HCT116 (cell line): ENCODE measurements around the gene SBK2. TPM values are rescaled to one million over a fixed set of nuclear protein-coding genes. Genes with fewer than 3 reads are reported as not detected.

Experiments used
- ATAC-seq: fragments of 200-7000 bp; cut with Tn5 transposase; 2 replicates; pipeline ENCODE4 v1.9.1; 2020; ENCODE audit warnings: mild to moderate bottlenecking, moderate library complexity
- BruUV-seq: library from RNA; stranded (reverse); fragments of 400-500 nt; replicated peaks from 2 replicates; lab custom pipeline; 2021; lab: Mats Ljungman, UMichigan
- CTCF ChIA-PET: fragments of 300-600 bp; sonication (Branson Sonifier 250); formaldehyde crosslinking; loops from one replicate; lab custom pipeline; 2021; ENCODE audit warnings: antibody characterized with exemption; lab: Charles Lee
- POLR2A ChIA-PET: fragments of 300-600, 350-600 bp; sonication (Branson Sonifier 250); formaldehyde crosslinking; loops from one replicate; lab custom pipeline; 2021; ENCODE audit warnings: antibody characterized with exemption; lab: Charles Lee
- RAD21 ChIA-PET, 2 experiments: fragments of 300-600 bp; sonication (Branson Sonifier 250); formaldehyde crosslinking; loops; one replicate each; lab custom pipeline; 2023; ENCODE audit warnings: low total read pairs in 2 of 2; ENCODE audit not compliant: uncharacterized antibody in 2 of 2, unreplicated experiment in 2 of 2, low non-redundant PET in 1 of 2; lab: Charles Lee
- DNase-seq: peaks from one replicate; pipeline ENCODE4 v3.0.0-alpha.2; 2010; ENCODE audit warnings: low read depth, low spot score
- H2AFZ ChIP-seq: fragments of 200-600 bp; shearing (Covaris generic), sonication (generic); 2 replicates; pipeline ENCODE4 v1.6.1; 2017; ENCODE audit warnings: low read depth, mixed run types, mixed read lengths, antibody characterized with exemption, low read length; ENCODE audit not compliant: poor library complexity, severe bottlenecking
- H3K27ac ChIP-seq: 2 replicates; pipeline ENCODE4 v1.5.1; 2012; ENCODE audit warnings: low read depth, low read length
- H3K27me3 ChIP-seq: fragments of 200-600 bp; sonication (generic); 2 replicates; pipeline ENCODE4 v1.6.1; 2016; ENCODE audit warnings: mixed run types, low read length, mixed read lengths; ENCODE audit not compliant: insufficient read depth
- H3K36me3 ChIP-seq, 2 experiments: fragments of 200-500 bp in 1 of 2; fragments of 200-600 bp in 1 of 2; sonication (Bioruptor generic) in 1 of 2; sonication (generic) in 1 of 2; 2 replicates each; pipeline versions ENCODE4 v1.5.1 to v1.6.1; 2014 to 2016; ENCODE audit warnings: low read length in 2 of 2, inconsistent platforms in 1 of 2, mixed read lengths in 1 of 2, mixed run types in 1 of 2; ENCODE audit not compliant: insufficient read depth in 2 of 2, control insufficient read depth in 1 of 2
- H3K4me1 ChIP-seq, 2 experiments: fragments of 200-600 bp in 1 of 2; sonication (generic) in 1 of 2; 2 replicates each; pipeline versions ENCODE4 v1.5.1 to v1.6.1; 2012 to 2017; ENCODE audit warnings: low read length in 2 of 2, inconsistent platforms in 1 of 2, mild to moderate bottlenecking in 1 of 2, mixed read lengths in 1 of 2, mixed run types in 1 of 2, moderate library complexity in 1 of 2; ENCODE audit not compliant: insufficient read depth in 2 of 2, control insufficient read depth in 1 of 2
- H3K4me2 ChIP-seq: fragments of 200-600 bp; sonication (generic); 2 replicates; pipeline ENCODE4 v1.6.1; 2017; ENCODE audit warnings: mixed run types, low read length, mixed read lengths
- H3K4me3 ChIP-seq, 2 experiments: fragments of 200-600 bp in 1 of 2; sonication (generic) in 1 of 2; replicated peaks in 1 of 2; 2 replicates each; pipeline ENCODE4 v1.5.1; 2011 to 2016; ENCODE audit warnings: low read length in 2 of 2, control low read depth in 1 of 2, low read depth in 1 of 2, mild to moderate bottlenecking in 1 of 2, mixed read lengths in 1 of 2, mixed run types in 1 of 2
- H3K79me2 ChIP-seq: fragments of 200-600 bp; sonication (generic); 2 replicates; pipeline ENCODE4 v1.6.1; 2017; ENCODE audit warnings: mild to moderate bottlenecking, mixed run types, low read length, moderate library complexity, mixed read lengths; ENCODE audit not compliant: insufficient read depth
- H3K9ac ChIP-seq: fragments of 200-600 bp; sonication (generic); 2 replicates; pipeline ENCODE4 v1.6.1; 2016; ENCODE audit warnings: low read length, mixed read lengths
- H3K9me2 ChIP-seq: fragments of 200-600 bp; sonication (generic), shearing (Covaris generic); 2 replicates; pipeline ENCODE4 v1.6.1; 2017; ENCODE audit warnings: mixed run types, mild to moderate bottlenecking, moderate library complexity; ENCODE audit not compliant: insufficient read depth
- H3K9me3 ChIP-seq, 2 experiments: fragments of 200-500 bp in 1 of 2; fragments of 200-600 bp in 1 of 2; sonication (Bioruptor generic) in 1 of 2; sonication (generic) in 1 of 2; 2 replicates each; pipeline ENCODE4 v1.6.1; 2014 to 2017; ENCODE audit warnings: low read length in 2 of 2, mixed read lengths in 2 of 2, inconsistent platforms in 1 of 2, low read depth in 1 of 2, mild to moderate bottlenecking in 1 of 2, mixed run types in 1 of 2, moderate library complexity in 1 of 2; ENCODE audit not compliant: control insufficient read depth in 1 of 2, insufficient read depth in 1 of 2
- H4K20me1 ChIP-seq: fragments of 200-600 bp; sonication (generic), shearing (Covaris generic); 2 replicates; pipeline ENCODE4 v1.6.1; 2017; ENCODE audit warnings: mixed run types, mild to moderate bottlenecking, moderate library complexity; ENCODE audit not compliant: insufficient read depth
- ATF3 ChIP-seq: IDR thresholded peaks from 2 replicates; pipeline ENCODE4 v1.6.1; 2012
- CBX3 ChIP-seq: IDR thresholded peaks from 2 replicates; pipeline ENCODE4 v1.6.1; 2012; ENCODE audit warnings: low read depth
- CEBPB ChIP-seq: IDR thresholded peaks from 2 replicates; pipeline ENCODE4 v1.6.1; 2012; ENCODE audit warnings: low read depth
- CTCF ChIP-seq, 3 experiments: fragments of 200-600 bp in 1 of 3; sonication (generic) in 1 of 3; IDR thresholded peaks in 2 of 3; conservative IDR thresholded peaks in 1 of 3; 2 replicates each; pipeline ENCODE4 v1.5.1; 2012 to 2017; ENCODE audit warnings: low read depth in 2 of 3, low read length in 2 of 3, antibody characterized with exemption in 1 of 3, borderline replicate concordance in 1 of 3, control low read depth in 1 of 3, mild to moderate bottlenecking in 1 of 3, mixed read lengths in 1 of 3, mixed run types in 1 of 3, moderate library complexity in 1 of 3; ENCODE audit not compliant: insufficient read depth in 1 of 3
- ELF1 ChIP-seq: IDR thresholded peaks from 2 replicates; pipeline ENCODE4 v1.6.1; 2012; ENCODE audit warnings: low read depth, borderline replicate concordance
- EZH2 ChIP-seq: fragments of 200-600 bp; sonication (generic); IDR thresholded peaks from 2 replicates; pipeline ENCODE4 v1.6.1; 2017; ENCODE audit warnings: antibody characterized with exemption, mixed run types
- EZH2phosphoT487 ChIP-seq: fragments of 200-600 bp; IDR thresholded peaks from 2 replicates; pipeline ENCODE4 v1.6.1; 2018; ENCODE audit warnings: antibody characterized with exemption, borderline replicate concordance
- MAX ChIP-seq: IDR thresholded peaks from 2 replicates; pipeline ENCODE4 v1.6.1; 2012
- POLR2A ChIP-seq: IDR thresholded peaks from 2 replicates; pipeline ENCODE4 v1.7.0; 2011; ENCODE audit warnings: borderline replicate concordance; ENCODE audit not compliant: insufficient read depth, insufficient read length; ENCODE audit errors: extremely low read depth
- POLR2AphosphoS5 ChIP-seq: IDR thresholded peaks from 2 replicates; pipeline ENCODE4 v1.6.1; 2011; ENCODE audit warnings: mild to moderate bottlenecking, low read depth, low read length, moderate library complexity
- RAD21 ChIP-seq: IDR thresholded peaks from 2 replicates; pipeline ENCODE4 v1.6.1; 2012; ENCODE audit warnings: low read depth, mild to moderate bottlenecking
- SIN3A ChIP-seq: IDR thresholded peaks from 2 replicates; pipeline ENCODE4 v1.6.1; 2012; ENCODE audit warnings: low read depth
- SRF ChIP-seq: IDR thresholded peaks from 2 replicates; pipeline ENCODE4 v1.6.1; 2012; ENCODE audit warnings: low read depth
- YY1 ChIP-seq: IDR thresholded peaks from 2 replicates; pipeline ENCODE4 v1.6.1; 2011; ENCODE audit warnings: low read length, low read depth, moderate library complexity, mild to moderate bottlenecking; ENCODE audit not compliant: insufficient replicate concordance; ENCODE audit errors: extremely low read depth
- ZBTB33 ChIP-seq: IDR thresholded peaks from 2 replicates; pipeline ENCODE4 v1.6.1; 2011; ENCODE audit warnings: mild to moderate bottlenecking, low read length, moderate library complexity; ENCODE audit not compliant: insufficient replicate concordance; ENCODE audit errors: extremely low read depth
- intact Hi-C: fragments of 100-400 bp; cut with micrococcal nuclease; formaldehyde crosslinking; loops from 2 replicates; pipeline ENCODE4 v1.10.0; 2022
- total RNA-seq: library from RNA; stranded (reverse); gene quantifications from one replicate; pipeline ENCODE4 v1.2.1, GENCODE V29; 2021; ENCODE audit not compliant: unreplicated experiment

Gene SBK2
- total RNA-seq, 1 experiment from 2014 or later, result 0.30 TPM

- no TSS peak for BruUV-seq
- Histone ChIP-seq H4K20me1 (no peaks in the 10 kb centered on the region), H3K9ac (no peak overlapping the region), H3K9me2 (no peaks in the 10 kb centered on the region), H3K4me1 (peaks cover 0 to 4% of the 10 kb centered on the region in 2 experiments; a peak in 1 of 4 replicates), H3K9me3 (peaks cover 0 to 4% of the 10 kb centered on the region in 2 experiments; a peak in 1 of 4 replicates), H3K27me3 (no peaks in the 10 kb centered on the region), H3K27ac (no peak overlapping the region), H3K36me3 (no peaks in the 10 kb centered on the region), H3K79me2 (no peaks in the 10 kb centered on the region), H3K4me3 (no peak overlapping the region), H3K4me2 (no peak overlapping the region), H2AFZ (no peak overlapping the region)
- intact Hi-C loops, result no loop called here
- no peak for DNase-seq
- no peak for TF ChIP-seq RAD21
- no peak for TF ChIP-seq EZH2phosphoT487
- TF ChIP-seq YY1, result no peak
- no peak for TF ChIP-seq EZH2
- no peak for TF ChIP-seq POLR2A
- TF ChIP-seq ZBTB33, result no peak
- TF ChIP-seq SIN3A, result no peak
- no peak for TF ChIP-seq MAX
- TF ChIP-seq SRF, result no peak
- no peak for TF ChIP-seq ATF3
- no peak for TF ChIP-seq CBX3
- no peak for TF ChIP-seq ELF1
- no peak for TF ChIP-seq CEBPB
- no peak for TF ChIP-seq CTCF (IDR thresholded peaks at IDR 0.05 in 2 of 3, conservative IDR thresholded peaks at IDR 0.05 in 1 of 3; ENCODE audit: borderline replicate concordance in 1 of 3, insufficient read depth in 1 of 3, low read depth in 2 of 3, low read length in 2 of 3)
- no peak for TF ChIP-seq POLR2AphosphoS5
- ATAC-seq, result no peak
- POLR2A ChIA-PET, result no interaction called here
- CTCF ChIA-PET, result no interaction called here
- RAD21 ChIA-PET, result no interaction called here
These were observed 5.9 kb downstream of the SBK2 start for GRCh38 chr19:55530996-55531395.
